ENCODE data around the gene PRSS2.

DNA sequence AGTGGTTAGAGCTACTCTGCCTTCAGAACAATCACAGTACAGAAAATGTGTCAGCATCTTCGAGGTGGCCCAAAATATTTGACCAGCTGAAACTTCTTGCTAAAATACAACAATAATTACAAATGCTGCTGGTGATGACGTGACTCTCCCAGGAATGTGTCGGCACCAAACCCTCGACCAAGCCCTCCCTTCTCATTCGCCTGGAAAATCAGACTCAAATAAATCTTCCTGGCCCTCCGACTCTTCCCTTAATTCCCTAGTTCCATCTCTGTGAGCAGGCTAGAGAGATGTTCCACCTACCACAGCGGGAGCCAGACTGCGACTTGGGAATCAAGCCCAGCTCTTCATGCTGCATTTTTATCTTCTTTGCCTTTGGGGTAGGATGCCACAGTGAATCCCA lies 4.1 kb downstream of the PRSS2 start:
- TF ChIP-seq, protein P1, sequence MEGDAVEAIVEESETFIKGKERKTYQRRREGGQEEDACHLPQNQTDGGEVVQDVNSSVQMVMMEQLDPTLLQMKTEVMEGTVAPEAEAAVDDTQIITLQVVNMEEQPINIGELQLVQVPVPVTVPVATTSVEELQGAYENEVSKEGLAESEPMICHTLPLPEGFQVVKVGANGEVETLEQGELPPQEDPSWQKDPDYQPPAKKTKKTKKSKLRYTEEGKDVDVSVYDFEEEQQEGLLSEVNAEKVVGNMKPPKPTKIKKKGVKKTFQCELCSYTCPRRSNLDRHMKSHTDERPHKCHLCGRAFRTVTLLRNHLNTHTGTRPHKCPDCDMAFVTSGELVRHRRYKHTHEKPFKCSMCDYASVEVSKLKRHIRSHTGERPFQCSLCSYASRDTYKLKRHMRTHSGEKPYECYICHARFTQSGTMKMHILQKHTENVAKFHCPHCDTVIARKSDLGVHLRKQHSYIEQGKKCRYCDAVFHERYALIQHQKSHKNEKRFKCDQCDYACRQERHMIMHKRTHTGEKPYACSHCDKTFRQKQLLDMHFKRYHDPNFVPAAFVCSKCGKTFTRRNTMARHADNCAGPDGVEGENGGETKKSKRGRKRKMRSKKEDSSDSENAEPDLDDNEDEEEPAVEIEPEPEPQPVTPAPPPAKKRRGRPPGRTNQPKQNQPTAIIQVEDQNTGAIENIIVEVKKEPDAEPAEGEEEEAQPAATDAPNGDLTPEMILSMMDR (IDR thresholded peaks at IDR 0.05) = no peak
- TF ChIP-seq POLR2A (IDR thresholded peaks at IDR 0.05) (no peak), POLR2AphosphoS5 (IDR thresholded peaks at IDR 0.05) (no peak), EP300 (IDR thresholded peaks at IDR 0.05; ENCODE audit: low read depth) (no peak)

Data from transverse colon (tissue), 4 donors.